Esophagus muscularis mucosa (tissue), 4 donors: ENCODE results near the gene DIS3L. TPM values are rescaled to one million over a fixed set of nuclear protein-coding genes. Genes with fewer than 3 reads are reported as not detected.
"Not testable (repeated sequence)": the region's sequence is repeated elsewhere in the genome, so short reads cannot be mapped to it uniquely, and the experiment has no call there.

ENCODE experiments used
- DNase-seq: peaks from one replicate; pipeline ENCODE4 v3.0.0-alpha.2; 2017; ENCODE audit errors: extremely low spot score
- H3K27ac ChIP-seq, 4 donors: fragments of 200-600 bp; sonication (generic); replicated peaks in 1 of 4; 1 replicate in 3 of 4; 2 replicates in 1 of 4; pipeline ENCODE4 v1.5.1; 2016 to 2019; ENCODE audit warnings: mild to moderate bottlenecking in 1 of 4
- H3K27me3 ChIP-seq, 4 donors: fragments of 200-600 bp; sonication (generic); one replicate each; pipeline versions ENCODE4 v1.5.1 to v1.6.0; 2016 to 2019
- H3K36me3 ChIP-seq, 4 donors: fragments of 200-600 bp; sonication (generic); one replicate each; pipeline ENCODE4 v1.5.1; 2016 to 2019
- H3K4me1 ChIP-seq, 4 donors: fragments of 200-600 bp; sonication (generic); one replicate each; pipeline ENCODE4 v1.5.1; 2016 to 2019
- H3K4me3 ChIP-seq, 4 donors: fragments of 200-600 bp; sonication (generic); 1 replicate in 2 of 4; 2 replicates in 2 of 4; pipeline ENCODE4 v1.5.1; 2016 to 2019; ENCODE audit warnings: mild to moderate bottlenecking in 4 of 4, moderate library complexity in 1 of 4
- H3K9me3 ChIP-seq, 4 donors: fragments of 200-600 bp; sonication (generic); 1 replicate in 3 of 4; 2 replicates in 1 of 4; pipeline ENCODE4 v1.5.1; 2016 to 2019
- EP300 ChIP-seq: sonication (generic); formaldehyde crosslinking; IDR thresholded peaks from one replicate; pipeline ENCODE4 v1.6.1; 2017; ENCODE audit warnings: antibody characterized with exemption
- POLR2A ChIP-seq: fragments of 450-650 bp; IDR thresholded peaks from one replicate; pipeline ENCODE4 v1.6.1; 2017; ENCODE audit warnings: antibody characterized with exemption, moderate library complexity, mild to moderate bottlenecking, low read depth
- POLR2AphosphoS5 ChIP-seq, 2 donors: sonication (generic); formaldehyde crosslinking; IDR thresholded peaks; one replicate each; pipeline ENCODE4 v1.6.1; 2017; ENCODE audit warnings: antibody characterized with exemption in 2 of 2
- WGBS: methylation state at CpG from one replicate; pipeline ENCODE4 v1.1.5; 2018; 5-methylcytosine and 5-hydroxymethylcytosine counted together
- intact Hi-C: fragments of 100-400 bp; cut with DNase I; formaldehyde crosslinking; loops from one replicate; pipeline ENCODE4 v1.15.1; 2023
- total RNA-seq, 4 donors: library from RNA; depleted of rRNA; stranded (reverse); fragments of >200 nt; gene quantifications; one replicate each; pipeline versions ENCODE4 v1.1.0 to v1.2.1, GENCODE V29; 2016
- TF ChIP-seq, protein P1 (sequence below), 3 experiments: fragments of 200-600 bp in 2 of 3; fragments of 450-650 bp in 1 of 3; sonication (generic) in 2 of 3; IDR thresholded peaks; one replicate each; pipeline ENCODE4 v1.5.1; 2017 to 2019; ENCODE audit warnings: antibody characterized with exemption in 3 of 3, mild to moderate bottlenecking in 2 of 3, moderate library complexity in 1 of 3

The DIS3L gene
- total RNA-seq, 4 donors from 2014 or later, result 33.3 to 47.9 (median 34.8) TPM

DNA sequence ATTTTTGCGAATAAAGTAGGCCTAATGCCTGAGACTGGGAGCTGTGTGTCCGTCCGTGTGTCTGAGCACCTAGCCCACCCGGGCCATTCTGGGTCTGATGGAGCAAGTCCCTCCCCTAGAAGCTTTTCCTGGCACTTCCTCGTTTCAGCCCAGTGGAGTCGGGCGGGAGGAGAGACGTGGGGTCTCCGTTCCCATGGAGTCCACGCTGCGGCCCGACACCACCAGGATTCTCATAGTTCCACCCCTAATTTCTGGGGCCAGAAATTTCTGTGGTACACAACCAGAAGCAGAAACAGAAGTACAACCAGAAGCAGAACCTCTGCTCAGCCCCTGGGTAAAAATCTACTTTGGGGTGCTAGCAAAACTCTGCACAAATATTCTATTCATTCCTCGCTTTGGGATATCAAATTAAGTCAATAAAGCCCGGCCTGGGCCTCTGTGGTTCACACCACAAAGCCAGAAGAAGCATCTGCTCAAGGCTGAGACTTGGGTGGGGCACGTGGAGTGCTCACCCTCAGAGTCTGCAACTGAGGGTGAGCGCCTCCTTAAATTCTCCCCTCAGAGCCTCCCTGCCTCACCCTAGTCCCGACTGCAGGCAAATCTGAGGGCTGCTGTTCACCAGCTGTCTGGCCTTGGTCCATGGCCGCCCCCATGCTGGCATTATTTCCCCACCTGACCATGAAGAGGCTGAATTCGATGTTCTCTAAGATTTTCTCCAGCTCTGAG is 38.3 kb upstream of the DIS3L start:
- H3K27ac ChIP-seq, result no peak overlapping the region
- intact Hi-C loops, result loop anchor here (5.0 kb wide), 1 partner anchor 32 kb away; no protein-coding TSS in a partner anchor
- TF ChIP-seq POLR2A (no peak), EP300 (no peak), POLR2AphosphoS5 (IDR thresholded peaks at IDR 0.05) (no peak)
- TF ChIP-seq, protein P1, sequence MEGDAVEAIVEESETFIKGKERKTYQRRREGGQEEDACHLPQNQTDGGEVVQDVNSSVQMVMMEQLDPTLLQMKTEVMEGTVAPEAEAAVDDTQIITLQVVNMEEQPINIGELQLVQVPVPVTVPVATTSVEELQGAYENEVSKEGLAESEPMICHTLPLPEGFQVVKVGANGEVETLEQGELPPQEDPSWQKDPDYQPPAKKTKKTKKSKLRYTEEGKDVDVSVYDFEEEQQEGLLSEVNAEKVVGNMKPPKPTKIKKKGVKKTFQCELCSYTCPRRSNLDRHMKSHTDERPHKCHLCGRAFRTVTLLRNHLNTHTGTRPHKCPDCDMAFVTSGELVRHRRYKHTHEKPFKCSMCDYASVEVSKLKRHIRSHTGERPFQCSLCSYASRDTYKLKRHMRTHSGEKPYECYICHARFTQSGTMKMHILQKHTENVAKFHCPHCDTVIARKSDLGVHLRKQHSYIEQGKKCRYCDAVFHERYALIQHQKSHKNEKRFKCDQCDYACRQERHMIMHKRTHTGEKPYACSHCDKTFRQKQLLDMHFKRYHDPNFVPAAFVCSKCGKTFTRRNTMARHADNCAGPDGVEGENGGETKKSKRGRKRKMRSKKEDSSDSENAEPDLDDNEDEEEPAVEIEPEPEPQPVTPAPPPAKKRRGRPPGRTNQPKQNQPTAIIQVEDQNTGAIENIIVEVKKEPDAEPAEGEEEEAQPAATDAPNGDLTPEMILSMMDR (IDR thresholded peaks at IDR 0.05), result no peak
- DNase-seq, result no peak
- no peaks in the 10 kb centered on the region for H3K36me3 ChIP-seq
- H3K4me1 ChIP-seq, result peaks cover 27 to 35% (median 33%) of the 10 kb centered on the region in 4 donors
- no peak overlapping the region for H3K4me3 ChIP-seq
- H3K9me3 ChIP-seq, result no peaks in the 10 kb centered on the region
- 51% methylated on average over 19 of the region's 19 CpGs for WGBS
- peaks cover 0 to 90% (median 38%) of the 10 kb centered on the region in 4 donors for H3K27me3 ChIP-seq

DNA sequence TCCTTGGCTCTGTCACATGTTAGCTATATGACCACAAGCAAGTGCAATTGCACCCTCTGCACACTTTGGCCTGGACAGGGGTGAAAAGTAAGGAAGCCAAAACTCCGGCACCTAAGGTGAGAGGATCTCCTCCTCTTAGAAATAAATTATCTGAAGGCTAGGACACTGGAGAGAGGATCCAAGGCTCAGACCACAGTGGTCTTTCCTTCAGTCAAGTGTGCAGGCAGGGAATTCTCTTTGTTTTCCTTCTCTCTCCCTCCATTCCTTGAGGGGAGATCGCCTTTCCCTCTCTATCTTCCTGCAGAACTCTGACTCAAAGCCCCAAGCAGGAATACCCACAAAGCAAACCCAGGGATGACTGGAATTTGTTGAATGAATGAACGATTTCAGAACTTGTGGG is 36.7 kb upstream of the DIS3L start:
- peaks cover 25 to 33% (median 31%) of the 10 kb centered on the region in 4 donors for H3K4me1 ChIP-seq
- peaks cover 0 to 82% (median 33%) of the 10 kb centered on the region in 4 donors for H3K27me3 ChIP-seq
- H3K27ac ChIP-seq, result no peak overlapping the region
- H3K4me3 ChIP-seq, result no peak overlapping the region
- TF ChIP-seq POLR2A, result no peak
- TF ChIP-seq POLR2AphosphoS5 (IDR thresholded peaks at IDR 0.05), result no peak
- no peak for DNase-seq
- 81% methylated on average over 3 of the region's 3 CpGs for WGBS
- intact Hi-C loops, result no loop called here
- H3K9me3 ChIP-seq, result no peaks in the 10 kb centered on the region
- H3K36me3 ChIP-seq, result no peaks in the 10 kb centered on the region

GRCh38 chr15:66261056-66261455 is 32.3 kb upstream of the DIS3L start:
- H3K27ac ChIP-seq, result no peak overlapping the region
- TF ChIP-seq POLR2AphosphoS5 (IDR thresholded peaks at IDR 0.05) (no peak), EP300 (no peak), POLR2A (no peak)
- TF ChIP-seq, protein P1 (IDR thresholded peaks at IDR 0.05), result no peak
- 56% methylated on average over 2 of the region's 3 CpGs for WGBS
- no peaks in the 10 kb centered on the region for H3K9me3 ChIP-seq
- H3K36me3 ChIP-seq, result no peaks in the 10 kb centered on the region
- no peaks in the 10 kb centered on the region for H3K4me1 ChIP-seq
- peaks cover 0 to 49% (median 5%) of the 10 kb centered on the region in 4 donors for H3K27me3 ChIP-seq
- H3K4me3 ChIP-seq, result no peak overlapping the region
- intact Hi-C loops, result no loop called here
- DNase-seq, result no peak

DNA sequence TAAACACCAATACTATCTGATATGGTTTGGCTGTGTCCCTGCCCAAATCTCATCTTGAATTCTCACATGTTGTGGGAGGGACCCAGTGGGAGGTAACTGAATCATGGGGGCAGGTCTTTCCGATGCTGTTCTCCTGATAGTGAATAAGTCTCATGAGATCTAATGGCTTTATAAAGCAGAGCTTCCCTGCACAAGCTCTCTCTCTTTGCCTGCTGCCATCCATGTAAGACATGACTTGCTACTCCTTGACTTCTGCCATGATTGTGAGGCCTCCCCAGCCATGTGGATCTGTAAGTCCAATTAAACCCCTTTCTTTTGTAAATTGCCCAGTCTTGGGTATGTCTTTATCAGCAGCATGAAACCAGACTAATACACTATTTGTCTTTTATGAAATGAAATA is 30.5 kb upstream of the DIS3L start:
- 94% methylated on average over 1 of the region's 1 CpG for WGBS
- H3K9me3 ChIP-seq, H3K36me3 ChIP-seq, H3K27ac ChIP-seq, intact Hi-C loops, H3K4me1 ChIP-seq, DNase-seq, H3K4me3 ChIP-seq: not testable (repeated sequence)
- peaks cover 0 to 33% (median 0%) of the 10 kb centered on the region in 4 donors for H3K27me3 ChIP-seq

DNA sequence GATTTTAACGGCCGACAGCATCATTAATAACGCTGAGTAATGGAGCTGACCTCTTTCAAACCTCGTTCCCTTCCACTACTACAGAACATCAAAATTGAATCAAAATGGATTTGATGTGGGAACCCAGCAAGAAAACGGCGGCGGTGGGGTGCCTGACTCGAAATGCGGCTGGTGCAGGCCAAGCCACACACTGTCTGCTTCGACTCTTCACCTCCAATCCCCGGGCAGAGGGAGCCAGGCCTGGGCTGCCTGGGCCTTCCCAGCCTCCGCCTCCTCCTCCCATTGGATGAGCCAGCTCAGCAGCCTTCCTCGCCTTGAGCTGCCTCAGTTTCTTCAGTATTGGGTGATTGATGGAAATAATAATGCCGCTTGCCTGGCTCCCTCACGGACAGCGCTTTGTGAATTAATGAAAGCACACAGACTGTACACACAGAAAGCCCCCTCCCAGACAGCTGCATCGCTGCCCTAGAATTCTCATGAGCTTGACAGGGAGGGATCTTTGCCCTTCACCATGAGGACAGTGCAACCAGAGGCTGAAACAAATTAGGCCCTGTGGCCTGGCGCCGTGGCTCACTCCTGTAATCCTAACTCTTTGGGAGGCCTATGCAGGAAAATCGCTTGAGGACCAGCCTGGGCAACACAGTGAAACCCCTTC is 28.4 kb upstream of the DIS3L start:
- Histone ChIP-seq H3K36me3 (no peaks in the 10 kb centered on the region), H3K4me1 (no peaks in the 10 kb centered on the region), H3K27ac (no peak overlapping the region), H3K27me3 (peaks cover 0 to 31% (median 0%) of the 10 kb centered on the region in 4 donors), H3K4me3 (no peak overlapping the region), H3K9me3 (no peaks in the 10 kb centered on the region)
- intact Hi-C loops, result no loop called here
- 86% methylated on average over 20 of the region's 20 CpGs for WGBS
- TF ChIP-seq EP300 (no peak), POLR2A (no peak), POLR2AphosphoS5 (IDR thresholded peaks at IDR 0.05) (no peak)
- TF ChIP-seq, protein P1 (IDR thresholded peaks at IDR 0.05), result no peak
- DNase-seq, result no peak
